HG03095 (cell line): Measurements from ENCODE around the gene POLE2.
"Not testable (repeated sequence)": the region's sequence is repeated elsewhere in the genome, so short reads cannot be mapped to it uniquely, and the experiment has no call there.

ENCODE experiments used
- ATAC-seq: cut with Tn5 transposase; IDR thresholded peaks from one replicate; pipeline ENCODE4 v1.9.1; 2021; ENCODE audit warnings: moderate library complexity; ENCODE audit not compliant: unreplicated experiment

The POLE2 gene

DNA sequence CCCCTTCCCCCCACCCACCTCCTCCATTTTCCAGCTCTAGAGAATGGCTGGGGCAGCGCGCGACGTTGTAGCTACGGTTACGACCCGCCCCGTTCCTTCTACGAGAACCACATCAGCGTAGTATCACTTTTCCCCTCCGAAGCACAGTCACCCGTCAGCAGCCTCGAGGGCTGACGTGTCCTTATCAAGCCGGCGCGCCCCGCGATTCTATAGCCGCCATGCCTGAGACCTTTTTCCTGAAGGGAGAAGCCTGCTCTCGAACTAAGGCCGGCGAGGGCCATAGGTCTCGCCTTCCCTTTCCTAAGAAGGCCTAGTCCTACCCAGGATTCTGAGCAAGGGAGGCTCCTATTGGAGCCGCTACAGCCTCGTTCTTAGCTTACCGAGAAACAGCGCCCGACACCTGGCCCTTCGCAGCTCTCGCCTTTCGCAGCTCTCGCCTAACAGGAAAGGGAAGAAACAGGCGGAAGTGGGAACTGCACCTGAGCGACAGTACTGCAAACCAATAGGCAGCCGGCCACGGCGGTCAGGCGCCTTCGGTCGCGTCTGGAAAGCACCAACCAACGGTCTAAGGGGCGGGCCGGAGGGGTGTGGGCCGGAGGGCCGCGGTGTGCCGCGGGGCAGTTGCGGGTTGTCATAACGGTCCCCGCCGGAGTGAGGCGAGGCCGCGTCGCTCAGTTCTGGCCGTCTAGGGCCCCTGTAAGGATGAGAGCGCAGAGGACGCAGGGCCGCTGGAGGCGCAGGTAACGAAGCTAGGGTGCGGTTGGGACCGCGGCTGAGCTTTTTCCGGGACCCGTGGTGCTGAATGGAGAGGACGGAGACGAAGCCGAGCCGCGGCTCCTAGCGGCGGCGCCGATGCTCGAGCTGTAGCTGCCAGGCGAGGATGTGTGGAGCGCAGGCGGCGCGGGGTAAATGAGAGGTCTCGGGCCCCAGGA lies 67.6 kb downstream of the POLE2 start, which contains the start of the genes MGAT2 and RPL36AL:
Gene MGAT2, plus strand, starts transcription at position 618 of the 932 bp plus-strand sequence. CDS start 470 bp downstream, outside the sequence.
Gene RPL36AL, minus strand, starts transcription at position 445 of the 932 bp plus-strand sequence. CDS start 1,522 bp downstream, outside the sequence.
- peak; percentile 86 for ATAC-seq

DNA sequence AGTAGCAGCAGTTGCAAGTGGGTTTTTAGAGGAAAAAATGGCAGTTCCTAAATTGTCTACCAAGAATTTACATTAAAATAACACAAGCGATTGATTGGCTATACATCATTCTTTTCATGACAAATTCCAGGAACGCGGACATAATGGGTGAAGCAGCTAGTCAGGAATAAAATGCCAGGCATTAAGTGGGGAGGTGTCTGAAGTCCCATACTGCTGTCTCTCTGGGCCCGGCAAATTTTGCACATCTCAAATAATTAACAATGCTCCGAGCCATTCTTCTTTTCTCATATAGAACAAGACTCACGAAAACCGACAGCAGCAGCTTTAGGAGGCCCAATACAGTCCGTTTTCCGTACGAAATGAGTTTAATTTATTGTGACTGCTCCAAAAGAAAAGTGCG lies 68.3 kb downstream of the POLE2 start:
- ATAC-seq, result no peak

DNA sequence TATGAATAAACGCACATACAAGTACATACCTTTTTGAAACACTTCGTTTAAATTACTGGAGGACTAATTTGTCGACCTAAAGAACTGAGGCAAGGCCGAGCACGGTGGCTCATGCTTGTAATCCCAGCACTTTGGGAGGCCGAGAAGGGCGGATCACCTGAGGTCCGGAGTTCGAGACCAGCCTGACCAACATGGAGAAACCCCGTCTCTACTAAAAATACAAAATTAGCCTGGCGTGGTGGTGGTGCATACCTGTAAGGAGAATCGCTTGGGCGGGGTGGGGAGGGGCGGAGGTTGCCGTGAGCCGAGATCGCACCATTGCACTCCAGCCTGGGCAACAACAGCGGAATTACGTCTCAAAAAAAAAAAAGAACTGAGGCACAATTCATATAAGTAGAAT lies 68.7 kb downstream of the POLE2 start:
- not testable (repeated sequence) for ATAC-seq

DNA sequence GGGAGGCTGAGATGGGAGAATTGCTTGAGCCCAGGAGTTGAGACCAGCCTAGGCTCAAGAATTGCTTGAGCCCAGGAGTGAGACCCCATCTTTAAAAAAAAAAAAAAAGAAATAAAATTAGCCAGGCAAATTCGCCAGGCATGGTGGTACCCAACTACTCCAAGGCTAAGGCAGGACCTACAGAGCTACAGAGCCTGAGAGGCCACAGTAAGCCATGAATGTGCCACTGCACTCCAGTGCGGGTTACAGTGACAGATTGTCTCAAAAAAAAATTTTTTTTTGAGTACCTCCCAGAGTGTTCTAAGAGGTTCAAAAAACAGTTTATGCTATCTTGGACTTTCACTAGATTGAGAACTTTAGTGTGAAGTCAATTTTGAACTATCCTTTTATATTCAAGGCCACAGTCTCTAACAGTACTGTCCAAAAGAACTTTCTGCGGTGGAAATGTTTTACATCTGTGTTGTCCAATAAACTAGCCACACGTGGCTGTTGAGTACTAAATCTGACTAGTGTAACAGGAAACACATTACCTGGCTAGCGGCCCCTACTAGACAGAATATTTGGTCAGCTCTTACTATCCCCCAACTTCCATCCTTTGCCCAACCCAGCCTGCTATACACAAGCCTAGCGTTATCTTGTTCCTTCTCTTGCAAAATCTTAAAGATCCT lies 70.0 kb downstream of the POLE2 start:
- ATAC-seq, result no peak

DNA sequence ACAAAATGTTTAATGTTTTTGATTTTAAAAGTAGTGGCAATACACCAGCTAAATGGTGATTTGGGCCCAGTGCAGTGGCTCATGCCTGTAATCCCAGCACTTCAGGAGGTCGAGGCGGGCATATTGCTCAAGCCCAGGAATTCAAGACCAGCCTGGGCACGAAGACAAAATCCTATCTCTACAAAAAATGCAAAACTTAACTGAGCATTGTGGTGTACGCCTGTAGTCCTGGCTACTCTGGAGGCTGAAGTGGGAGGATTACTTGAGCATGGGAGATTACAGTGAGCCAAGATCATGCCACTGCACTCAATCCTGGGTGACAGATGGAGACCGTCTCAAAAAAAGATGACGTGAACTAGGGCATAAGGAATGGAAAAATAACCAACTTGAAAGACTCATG lies 72.2 kb downstream of the POLE2 start:
- no peak for ATAC-seq

DNA sequence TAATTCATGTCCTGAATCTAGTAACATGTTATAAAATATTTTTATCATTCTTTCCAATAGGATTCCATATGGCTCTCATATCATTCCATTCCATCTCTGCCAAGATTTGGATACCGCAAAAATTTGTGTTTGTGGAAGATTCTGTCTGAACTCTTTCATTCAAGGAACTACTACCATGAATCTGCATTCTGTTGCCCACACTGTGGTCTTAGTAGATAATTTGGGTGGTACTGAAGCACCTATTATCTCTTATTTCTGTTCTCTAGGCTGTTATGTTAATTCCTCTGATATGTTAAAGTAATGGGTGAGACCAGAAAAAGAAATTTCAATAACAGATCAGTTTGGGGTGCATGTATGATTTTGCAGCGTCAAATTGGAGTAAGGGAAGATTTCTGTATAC lies 73.8 kb downstream of the POLE2 start:
- ATAC-seq, result no peak

DNA sequence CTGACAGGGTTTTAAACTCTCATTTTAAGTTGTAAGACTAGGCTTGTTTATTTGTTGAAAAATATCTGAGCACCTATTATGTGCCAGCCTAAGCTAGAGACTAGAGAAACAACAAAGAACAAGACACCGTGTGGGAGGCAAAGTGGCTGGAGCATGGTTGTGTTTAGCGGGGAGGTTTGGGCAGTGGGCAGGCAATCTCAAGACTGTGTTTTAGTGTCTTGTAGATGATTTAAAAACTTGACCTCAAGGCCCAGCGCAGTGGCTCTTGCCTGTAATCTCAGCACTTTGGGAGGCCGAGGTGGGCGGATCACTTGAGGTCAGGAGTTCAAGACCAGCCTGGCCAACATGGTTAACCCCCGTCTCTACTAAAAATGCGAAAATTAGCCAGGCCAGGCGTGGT lies 75.3 kb downstream of the POLE2 start:
- ATAC-seq, result no peak

DNA sequence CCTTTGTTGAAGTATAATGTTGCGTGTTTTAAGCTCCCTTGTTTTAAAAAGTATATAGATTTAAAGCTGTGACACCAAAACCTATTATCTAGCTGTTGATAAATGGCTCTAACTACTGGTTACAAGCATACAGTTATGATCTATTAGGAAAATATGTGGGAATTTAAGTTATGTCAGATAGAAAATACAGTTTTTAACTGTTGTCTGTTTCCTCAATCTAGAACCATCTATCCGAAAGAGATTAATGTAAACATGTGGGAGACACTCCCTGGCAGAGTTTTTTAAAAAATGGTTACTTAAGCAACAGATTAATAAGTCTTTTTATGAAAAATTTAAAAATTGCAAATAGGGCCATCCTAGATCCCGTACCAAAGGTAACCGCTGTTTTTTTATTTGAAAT lies 75.8 kb downstream of the POLE2 start:
- no peak for ATAC-seq

DNA sequence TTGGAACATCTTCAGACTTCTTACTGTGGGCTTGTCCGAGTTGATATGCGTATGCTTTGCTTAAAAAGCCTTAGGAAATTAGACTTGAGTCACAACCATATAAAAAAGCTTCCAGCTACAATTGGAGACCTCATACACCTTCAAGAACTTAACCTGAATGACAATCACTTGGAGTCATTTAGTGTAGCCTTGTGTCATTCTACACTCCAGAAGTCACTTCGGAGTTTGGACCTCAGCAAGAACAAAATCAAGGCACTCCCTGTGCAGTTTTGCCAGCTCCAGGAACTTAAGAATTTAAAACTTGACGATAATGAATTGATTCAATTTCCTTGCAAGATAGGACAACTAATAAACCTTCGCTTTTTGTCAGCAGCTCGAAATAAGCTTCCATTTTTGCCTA lies 80.4 kb downstream of the POLE2 start:
- no peak for ATAC-seq

DNA sequence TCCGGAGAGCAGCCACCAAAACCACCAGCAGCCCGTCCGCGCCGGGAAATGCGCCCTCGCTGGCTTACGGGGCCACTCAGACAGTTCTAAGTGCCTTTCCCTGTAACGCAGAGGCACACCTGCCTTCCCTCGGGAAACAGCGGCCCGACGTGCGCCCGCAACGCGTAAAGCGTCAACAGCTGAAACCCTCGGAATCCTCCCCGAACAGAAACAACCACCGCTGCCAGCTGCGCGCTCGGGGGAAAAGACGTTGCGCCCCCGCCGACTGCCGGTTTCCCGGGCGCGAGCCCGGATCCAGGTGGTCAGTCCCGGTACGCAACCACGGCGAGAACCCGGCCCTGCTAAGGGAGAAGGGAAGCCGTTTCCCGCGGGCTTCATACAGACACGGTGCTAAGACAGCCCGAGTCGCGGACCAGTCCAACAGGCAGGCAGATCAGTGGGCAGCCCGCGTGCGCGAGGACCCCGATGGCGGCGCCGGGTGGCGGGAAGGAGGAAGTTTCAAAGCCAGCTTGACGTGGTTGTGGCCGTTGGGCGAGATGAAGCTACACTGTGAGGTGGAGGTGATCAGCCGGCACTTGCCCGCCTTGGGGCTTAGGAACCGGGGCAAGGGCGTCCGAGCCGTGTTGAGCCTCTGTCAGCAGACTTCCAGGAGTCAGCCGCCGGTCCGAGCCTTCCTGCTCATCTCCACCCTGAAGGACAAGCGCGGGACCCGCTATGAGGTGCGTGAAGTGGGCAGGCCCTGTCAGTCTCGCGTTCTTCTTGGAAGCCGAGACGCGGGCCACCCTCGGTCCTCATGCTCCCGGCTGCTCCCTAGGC lies 89.3 kb downstream of the POLE2 start, which contains the start of gene LRR1:
Gene LRR1, plus strand, starts transcription at position 456 of the 816 bp plus-strand sequence. Its CDS starts 81 bp downstream, at position 537.
- ATAC-seq, result peak; percentile 46

DNA sequence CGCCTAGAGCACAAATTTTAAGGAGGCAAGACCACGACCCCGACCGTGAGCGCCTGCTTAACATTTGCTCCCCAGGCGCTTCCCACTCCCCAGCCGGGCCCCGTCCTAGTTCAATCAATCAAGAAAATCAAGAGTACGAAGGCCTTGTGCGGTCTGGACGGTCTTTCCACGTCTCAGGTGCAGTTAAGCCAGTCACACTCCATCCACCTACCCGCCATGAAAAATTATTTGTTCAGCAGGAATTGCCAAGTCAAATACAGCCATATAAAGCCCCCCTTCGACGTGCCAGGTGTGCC lies 89.9 kb downstream of the POLE2 start:
- ATAC-seq, result no peak

DNA sequence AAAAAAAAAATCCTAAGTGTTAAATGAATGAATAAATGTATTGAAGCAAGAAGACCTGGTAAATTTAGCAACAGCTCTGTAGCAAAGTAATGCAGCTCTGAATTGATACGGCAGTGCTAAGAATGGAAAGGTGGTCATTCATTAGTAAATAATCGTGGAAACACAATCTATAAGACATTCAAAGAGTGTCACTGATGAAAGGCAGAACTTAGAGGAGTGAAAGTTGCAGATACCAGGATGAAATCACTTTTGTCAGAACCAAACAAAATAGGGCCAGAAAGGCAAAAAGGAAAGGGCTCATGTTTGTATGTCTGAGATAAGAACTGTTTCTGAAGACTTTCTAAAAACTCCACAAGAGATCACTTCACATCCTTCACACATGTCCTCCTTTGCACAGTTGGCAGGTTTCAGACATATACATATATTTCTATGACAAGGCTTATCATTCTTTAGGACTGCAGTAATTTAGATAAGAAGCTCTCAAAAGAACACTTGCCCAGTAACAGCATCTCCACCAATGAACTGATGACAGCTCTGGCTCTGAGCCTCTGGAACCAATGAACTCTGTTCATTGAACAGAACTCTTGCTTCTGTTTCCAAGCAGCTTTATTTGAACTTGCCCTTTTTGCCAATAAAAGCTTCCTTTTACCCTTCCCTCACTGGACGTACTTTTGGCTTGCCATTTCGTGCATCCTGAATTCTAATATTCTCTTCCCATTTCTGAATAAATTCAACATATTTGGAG lies 93.5 kb downstream of the POLE2 start:
- no peak for ATAC-seq
